ENCODE measurements around the gene SELENOT.

The SELENOT gene

GRCh38 chr3:150673966-150674365 is 70.8 kb downstream of the SELENOT start:
- no peak for TF ChIP-seq CTCF (IDR thresholded peaks at IDR 0.05; ENCODE audit: insufficient read depth, low read length, poor library complexity, severe bottlenecking)
- DNase-seq (ENCODE audit: extremely low read depth, insufficient read length): no peak
- H3K27me3 ChIP-seq (replicated peaks; ENCODE audit: control insufficient read depth, insufficient read depth, low read length): no peaks in the 10 kb centered on the region
- no peak overlapping the region for H3K4me3 ChIP-seq (replicated peaks; ENCODE audit: low read depth, low read length)
- H3K36me3 ChIP-seq (ENCODE audit: control insufficient read depth, insufficient read depth, low read length): no peaks in the 10 kb centered on the region

GRCh38 chr3:150675587-150675986 is 72.5 kb downstream of the SELENOT start:
- DNase-seq (ENCODE audit: extremely low read depth, insufficient read length): no peak
- Histone ChIP-seq H3K4me3 (replicated peaks; ENCODE audit: low read depth, low read length) (no peak overlapping the region), H3K27me3 (replicated peaks; ENCODE audit: control insufficient read depth, insufficient read depth, low read length) (no peaks in the 10 kb centered on the region), H3K36me3 (ENCODE audit: control insufficient read depth, insufficient read depth, low read length) (no peaks in the 10 kb centered on the region)
- TF ChIP-seq CTCF (IDR thresholded peaks at IDR 0.05; ENCODE audit: insufficient read depth, low read length, poor library complexity, severe bottlenecking): no peak

Data from GM06990 (cell line).